ENCODE data around the gene MACC1. TPM values are rescaled to one million over a fixed set of nuclear protein-coding genes. Genes with fewer than 3 reads are reported as not detected.

The MACC1 gene
- total and polyA plus RNA-seq, 2 donors (not counting 1 experiment from before 2014, with no cell fraction given) = 0.92 to 6.2 TPM

- ChIA-PET CTCF (no interaction called here), POLR2A (no interaction called here)
- no peak overlapping the region for H3K4me3 Mint-ChIP-seq
- Histone ChIP-seq H3K4me3 (ENCODE audit: control extremely low read depth in 1 of 5, extremely low read depth in 1 of 5, insufficient read depth in 1 of 5, low read depth in 2 of 5, low read length in 4 of 5) (no peak overlapping the region), H3K9me3 (ENCODE audit: control extremely low read depth in 1 of 3, control insufficient read depth in 2 of 3, insufficient read depth in 1 of 3, low read length in 2 of 3) (peaks cover 0 to 10% (median 1%) of the 10 kb centered on the region in 3 donors), H3K36me3 (replicated peaks in 1 of 2; ENCODE audit: control extremely low read depth in 1 of 2, control insufficient read depth in 1 of 2, extremely low read depth in 1 of 2, insufficient read depth in 2 of 2, low read length in 1 of 2) (no peaks in the 10 kb centered on the region), H3K79me2 (ENCODE audit: control insufficient read depth, insufficient read depth, low read length) (no peaks in the 10 kb centered on the region), H3K27ac (ENCODE audit: low read length in 2 of 2) (no peak overlapping the region), H3K27me3 (replicated peaks in 1 of 4; ENCODE audit: control extremely low read depth in 1 of 4, control insufficient read depth in 3 of 4, insufficient read depth in 4 of 4, low read length in 3 of 4) (no peaks in the 10 kb centered on the region), H4K20me1 (ENCODE audit: control insufficient read depth, insufficient read depth, low read length, poor library complexity, severe bottlenecking) (no peaks in the 10 kb centered on the region), H3K4me2 (replicated peaks; ENCODE audit: low read depth, low read length, poor library complexity, severe bottlenecking) (peak overlapping the region; percentile 7), H3K9ac (ENCODE audit: low read length) (no peak overlapping the region), H3K4me1 (ENCODE audit: control insufficient read depth in 2 of 2, insufficient read depth in 2 of 2, low read length in 2 of 2) (peaks cover 31 to 32% of the 10 kb centered on the region in 2 donors), H2AFZ (ENCODE audit: insufficient read depth, low read depth, low read length, poor library complexity, severe bottlenecking) (no peak overlapping the region)
- H3K27me3 Mint-ChIP-seq = no peaks in the 10 kb centered on the region
- peaks cover 43% of the 10 kb centered on the region for H3K4me1 Mint-ChIP-seq
- no peak for TF ChIP-seq EZH2 (IDR thresholded peaks at IDR 0.05; ENCODE audit: borderline replicate concordance, insufficient read depth, low read depth, low read length, poor library complexity, severe bottlenecking)
- intact Hi-C loops (cut with micrococcal nuclease) = loop anchor here (5.0 kb wide), 1 partner anchor 39 kb away; no protein-coding TSS in a partner anchor
- DNase-seq (no peak), ATAC-seq (ENCODE audit: low read depth) (no peak)
- 96% methylated on average over 5 of the region's 11 CpGs for WGBS (ENCODE audit: insufficient coverage)
- peaks cover 3% of the 10 kb centered on the region for H3K9me3 Mint-ChIP-seq (ENCODE audit: insufficient read depth)
- H3K27ac Mint-ChIP-seq = peak overlapping the region; percentile 72
Measured at GRCh38 chr7:20191391-20191869, 25.8 kb downstream of the MACC1 start.

- intact Hi-C loops (cut with micrococcal nuclease) = loop anchor here (5.0 kb wide), 1 partner anchor 38 kb away; no protein-coding TSS in a partner anchor
- Histone ChIP-seq H3K36me3 (replicated peaks in 1 of 2; ENCODE audit: control extremely low read depth in 1 of 2, control insufficient read depth in 1 of 2, extremely low read depth in 1 of 2, insufficient read depth in 2 of 2, low read length in 1 of 2) (no peaks in the 10 kb centered on the region), H3K4me2 (replicated peaks; ENCODE audit: low read depth, low read length, poor library complexity, severe bottlenecking) (peak overlapping the region; percentile 7), H3K27ac (ENCODE audit: low read length in 2 of 2) (peak overlapping the region in 1 of 2 donors; percentile 56), H3K79me2 (ENCODE audit: control insufficient read depth, insufficient read depth, low read length) (no peaks in the 10 kb centered on the region), H3K27me3 (replicated peaks in 1 of 4; ENCODE audit: control extremely low read depth in 1 of 4, control insufficient read depth in 3 of 4, insufficient read depth in 4 of 4, low read length in 3 of 4) (no peaks in the 10 kb centered on the region), H3K4me1 (ENCODE audit: control insufficient read depth in 2 of 2, insufficient read depth in 2 of 2, low read length in 2 of 2) (peaks cover 31 to 32% of the 10 kb centered on the region in 2 donors), H4K20me1 (ENCODE audit: control insufficient read depth, insufficient read depth, low read length, poor library complexity, severe bottlenecking) (no peaks in the 10 kb centered on the region), H3K9ac (ENCODE audit: low read length) (peak overlapping the region; percentile 7), H3K4me3 (ENCODE audit: control extremely low read depth in 1 of 5, extremely low read depth in 1 of 5, insufficient read depth in 1 of 5, low read depth in 2 of 5, low read length in 4 of 5) (no peak overlapping the region), H2AFZ (ENCODE audit: insufficient read depth, low read depth, low read length, poor library complexity, severe bottlenecking) (no peak overlapping the region), H3K9me3 (ENCODE audit: control extremely low read depth in 1 of 3, control insufficient read depth in 2 of 3, insufficient read depth in 1 of 3, low read length in 2 of 3) (peaks cover 0 to 10% (median 1%) of the 10 kb centered on the region in 3 donors)
- no peaks in the 10 kb centered on the region for H3K27me3 Mint-ChIP-seq
- no peak overlapping the region for H3K4me3 Mint-ChIP-seq
- H3K27ac Mint-ChIP-seq = peak overlapping the region; percentile 72
- POLR2A ChIA-PET = no interaction called here
- DNase-seq = peak; percentile 30
- peak; percentile 39 for ATAC-seq (ENCODE audit: low read depth)
- 100% methylated on average over 1 of the region's 2 CpGs for WGBS (ENCODE audit: insufficient coverage)
- H3K4me1 Mint-ChIP-seq = peaks cover 43% of the 10 kb centered on the region
- peaks cover 3% of the 10 kb centered on the region for H3K9me3 Mint-ChIP-seq (ENCODE audit: insufficient read depth)
- TF ChIP-seq, protein P1, sequence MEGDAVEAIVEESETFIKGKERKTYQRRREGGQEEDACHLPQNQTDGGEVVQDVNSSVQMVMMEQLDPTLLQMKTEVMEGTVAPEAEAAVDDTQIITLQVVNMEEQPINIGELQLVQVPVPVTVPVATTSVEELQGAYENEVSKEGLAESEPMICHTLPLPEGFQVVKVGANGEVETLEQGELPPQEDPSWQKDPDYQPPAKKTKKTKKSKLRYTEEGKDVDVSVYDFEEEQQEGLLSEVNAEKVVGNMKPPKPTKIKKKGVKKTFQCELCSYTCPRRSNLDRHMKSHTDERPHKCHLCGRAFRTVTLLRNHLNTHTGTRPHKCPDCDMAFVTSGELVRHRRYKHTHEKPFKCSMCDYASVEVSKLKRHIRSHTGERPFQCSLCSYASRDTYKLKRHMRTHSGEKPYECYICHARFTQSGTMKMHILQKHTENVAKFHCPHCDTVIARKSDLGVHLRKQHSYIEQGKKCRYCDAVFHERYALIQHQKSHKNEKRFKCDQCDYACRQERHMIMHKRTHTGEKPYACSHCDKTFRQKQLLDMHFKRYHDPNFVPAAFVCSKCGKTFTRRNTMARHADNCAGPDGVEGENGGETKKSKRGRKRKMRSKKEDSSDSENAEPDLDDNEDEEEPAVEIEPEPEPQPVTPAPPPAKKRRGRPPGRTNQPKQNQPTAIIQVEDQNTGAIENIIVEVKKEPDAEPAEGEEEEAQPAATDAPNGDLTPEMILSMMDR (IDR thresholded peaks at IDR 0.05) = no peak
- CTCF ChIA-PET = interaction anchor here (0.6 to 2.1 kb wide), 2 partner anchors 27 to 477 kb away, joined by 3 to 8 read pairs; partner anchors contain the start of gene MACC1
Measured at GRCh38 chr7:20190560-20191390, 26.4 kb downstream of the MACC1 start.
